GM12878 (cell line): ENCODE data around the gene HS3ST3B1. TPM values are rescaled to one million over a fixed set of nuclear protein-coding genes. Genes with fewer than 3 reads are reported as not detected.

Experiments
- ATAC-seq: fragments of 200-7000 bp; cut with Tn5 transposase; 3 replicates; pipeline ENCODE4 v1.9.1; 2020; ENCODE audit warnings: mild to moderate bottlenecking, moderate library complexity
- BruUV-seq: library from RNA; stranded (reverse); fragments of 400-500 nt; replicated peaks from 2 replicates; lab custom pipeline; 2021; lab: Mats Ljungman, UMichigan
- CTCF ChIA-PET: fragments of 300-600 bp; sonication (Branson Sonifier 250); formaldehyde crosslinking; extraction: SDS; loops from one replicate; lab custom pipeline; 2021; ENCODE audit warnings: inconsistent platforms; lab: Yijun Ruan, JAX
- POLR2A ChIA-PET: fragments of 350-600 bp; formaldehyde crosslinking; extraction: SDS; loops from one replicate; lab custom pipeline; 2021; ENCODE audit warnings: inconsistent platforms; lab: Charles Lee
- RAD21 ChIA-PET: fragments of 300-600 bp; sonication (Branson Sonifier 250); formaldehyde crosslinking; loops from one replicate; lab custom pipeline; 2023; ENCODE audit warnings: antibody characterized with exemption; ENCODE audit not compliant: unreplicated experiment; lab: Charles Lee
- SMC1A ChIA-PET: fragments of 300-600 bp; sonication (Branson Sonifier 250); formaldehyde crosslinking; loops from one replicate; lab custom pipeline; 2023; ENCODE audit not compliant: unreplicated experiment, uncharacterized antibody; lab: Charles Lee
- DNase-seq: peaks from one replicate; pipeline ENCODE4 v3.0.0-alpha.2; 2011; ENCODE audit warnings: low read depth, low spot score
- FAIRE-seq: peaks from 3 replicates; lab custom pipeline; 2011; peaks lifted over from hg19 to GRCh38; lab: Jason Lieb, UNC
- H2AFZ ChIP-seq: 2 replicates; pipeline ENCODE4 v1.6.0; 2011; ENCODE audit warnings: low read depth, low read length, control low read depth; ENCODE audit not compliant: control insufficient read depth
- H3K27ac ChIP-seq: 2 replicates; pipeline ENCODE4 v1.5.1; 2011; ENCODE audit warnings: control low read depth; ENCODE audit not compliant: control insufficient read depth, insufficient read depth
- H3K27me3 ChIP-seq, 2 experiments: replicated peaks in 1 of 2; 2 replicates each; pipeline versions ENCODE4 v1.6.0 to v1.6.1; 2011; ENCODE audit warnings: low read length in 1 of 2; ENCODE audit not compliant: control insufficient read depth in 2 of 2, insufficient read depth in 2 of 2
- H3K36me3 ChIP-seq, 2 experiments: 2 replicates each; pipeline ENCODE4 v1.5.1; 2011; ENCODE audit warnings: low read length in 1 of 2; ENCODE audit not compliant: control insufficient read depth in 2 of 2, insufficient read depth in 2 of 2
- H3K4me1 ChIP-seq: 2 replicates; pipeline ENCODE4 v1.6.1; 2011; ENCODE audit warnings: mild to moderate bottlenecking, low read length, moderate library complexity, mixed read lengths; ENCODE audit not compliant: control insufficient read depth, insufficient read depth
- H3K4me2 ChIP-seq: 2 replicates; pipeline ENCODE4 v1.6.0; 2011; ENCODE audit warnings: control low read depth; ENCODE audit not compliant: control insufficient read depth, insufficient read depth
- H3K4me3 ChIP-seq: fragments of 200-600 bp; sonication (generic); 2 replicates; pipeline ENCODE4 v1.5.1; 2016
- H3K79me2 ChIP-seq: 2 replicates; pipeline ENCODE4 v1.6.0; 2011; ENCODE audit warnings: low read length; ENCODE audit not compliant: control insufficient read depth, insufficient read depth
- H3K9ac ChIP-seq: 2 replicates; pipeline ENCODE4 v1.8.0; 2011; ENCODE audit warnings: low read length, control low read depth, mixed read lengths; ENCODE audit not compliant: control insufficient read depth, insufficient read depth
- H3K9me3 ChIP-seq: replicated peaks from 3 replicates; pipeline ENCODE4 v1.5.1; 2011; ENCODE audit warnings: mild to moderate bottlenecking, low read length; ENCODE audit not compliant: control insufficient read depth, insufficient read depth
- H4K20me1 ChIP-seq: 2 replicates; pipeline ENCODE4 v1.6.0; 2011; ENCODE audit not compliant: control insufficient read depth, insufficient read depth
- BHLHE40 ChIP-seq, 2 experiments: fragments of 450-650 bp in 1 of 2; IDR thresholded peaks; 2 replicates each; pipeline ENCODE4 v1.6.1; 2011 to 2017; ENCODE audit warnings: low read depth in 2 of 2, borderline replicate concordance in 1 of 2, improper control_type of control experiment in 1 of 2, low read length in 1 of 2, mild to moderate bottlenecking in 1 of 2
- CREB1 ChIP-seq: IDR thresholded peaks from 2 replicates; pipeline ENCODE4 v1.6.1; 2012; ENCODE audit warnings: low read depth, mild to moderate bottlenecking, inconsistent platforms
- GABPA ChIP-seq: IDR thresholded peaks from 2 replicates; pipeline ENCODE4 v1.6.1; 2014; ENCODE audit warnings: antibody characterized with exemption, low read depth, mild to moderate bottlenecking, inconsistent platforms
- HDAC6 ChIP-seq: fragments of 200-600 bp; sonication (generic); IDR thresholded peaks from one replicate; pipeline ENCODE4 v1.8.0; 2017; ENCODE audit warnings: antibody characterized with exemption; ENCODE audit not compliant: unreplicated experiment
- MTA2 ChIP-seq: fragments of 450-650 bp; IDR thresholded peaks from 2 replicates; pipeline ENCODE4 v1.6.1; 2016; ENCODE audit warnings: low read depth, mild to moderate bottlenecking, moderate library complexity
- NR2C2 ChIP-seq: IDR thresholded peaks from 2 replicates; pipeline ENCODE4 v1.6.1; 2011; ENCODE audit warnings: borderline replicate concordance, low read depth; ENCODE audit not compliant: control insufficient read depth, insufficient read length
- POLR2AphosphoS5 ChIP-seq: IDR thresholded peaks from 2 replicates; pipeline ENCODE4 v1.6.1; 2011; ENCODE audit warnings: mild to moderate bottlenecking, low read length, inconsistent platforms
- ZBED1 ChIP-seq: IDR thresholded peaks from 2 replicates; pipeline ENCODE4 v1.6.1; 2016; ENCODE audit warnings: borderline replicate concordance
- WGBS: methylation state at CpG from one replicate; pipeline ENCODE4 v1.1.6; 2016; ENCODE audit warnings: low lambda C conversion rate; ENCODE audit not compliant: insufficient replicate concordance, insufficient coverage; ENCODE audit errors: missing lambda C conversion rate; 5-methylcytosine and 5-hydroxymethylcytosine counted together
- in situ Hi-C: fragments of 300-500 bp; cut with MboI; formaldehyde crosslinking; loops from 9 replicates; pipeline ENCODE4 v1.14.3; 2018; ENCODE audit warnings: mixed read lengths
- intact Hi-C: fragments of 100-400 bp; cut with micrococcal nuclease; formaldehyde crosslinking; loops from one replicate; pipeline ENCODE4 v1.14.2; 2022; ENCODE audit not compliant: unreplicated experiment
- polyA plus RNA-seq, 11 experiments: library from polyadenylated mRNA; depleted of rRNA in 4 of 11; unstranded in 6 of 11; stranded (reverse) in 5 of 11; fragments of >200 nt; fragmentation: Nextera tagmentation in 4 of 11; fragmentation: Illumina TruSeq in 1 of 11; extraction: Ambion mirVana in 4 of 11; extraction: Trizol in 1 of 11; gene quantifications; 1 replicate in 1 of 11; 2 replicates in 10 of 11; pipeline versions ENCODE4 v1.2.1 to v1.2.3, GENCODE V29; 2011 to 2016; ENCODE audit warnings: inconsistent platforms in 2 of 11, missing spikeins in 2 of 11, low read depth in 1 of 11
- total RNA-seq, 4 experiments: library from RNA; depleted of rRNA in 3 of 4; stranded (reverse); fragments of >200 nt in 3 of 4; fragmentation: Illumina TruSeq in 1 of 4; extraction: Trizol in 1 of 4; gene quantifications; 2 replicates each; pipeline versions ENCODE4 v1.2.1 to v1.2.3, GENCODE V29; 2013 to 2021
- TF ChIP-seq, protein P1 (sequence below): fragments of 150-350 bp; IDR thresholded peaks from 2 replicates; pipeline ENCODE4 v1.6.1; 2014; ENCODE audit warnings: mild to moderate bottlenecking, low read depth, low read length
- TF ChIP-seq, protein P2 (sequence below): fragments of 450-650 bp; IDR thresholded peaks from 2 replicates; pipeline ENCODE4 v1.6.1; 2016; ENCODE audit warnings: mild to moderate bottlenecking

Gene HS3ST3B1
- total and polyA plus RNA-seq, 10 of the 15 experiments (the other 5 are each of a cell fraction or from before 2014, with no cell fraction given): 0.03 to 0.14 (median 0.06) TPM; not detected in 3

GRCh38 chr17:14276535-14277250 is 24.2 kb upstream of the HS3ST3B1 start:
- Histone ChIP-seq H3K4me2 (no peak overlapping the region), H4K20me1 (no peaks in the 10 kb centered on the region), H3K9me3 (no peaks in the 10 kb centered on the region), H2AFZ (no peak overlapping the region), H3K27ac (no peak overlapping the region), H3K4me1 (no peaks in the 10 kb centered on the region), H3K79me2 (no peaks in the 10 kb centered on the region), H3K4me3 (no peak overlapping the region), H3K27me3 (no peaks in the 10 kb centered on the region), H3K36me3 (no peaks in the 10 kb centered on the region), H3K9ac (no peak overlapping the region)
- TF ChIP-seq BHLHE40 (IDR thresholded peaks at IDR 0.05; ENCODE audit: borderline replicate concordance in 1 of 2, low read depth in 2 of 2, low read length in 1 of 2): no peak
- TF ChIP-seq POLR2AphosphoS5: no peak
- no peak for TF ChIP-seq GABPA
- TF ChIP-seq HDAC6: no peak
- no peak for TF ChIP-seq CREB1
- no peak for TF ChIP-seq MTA2
- TF ChIP-seq NR2C2: no peak
- no peak for TF ChIP-seq ZBED1
- TF ChIP-seq, protein P1, sequence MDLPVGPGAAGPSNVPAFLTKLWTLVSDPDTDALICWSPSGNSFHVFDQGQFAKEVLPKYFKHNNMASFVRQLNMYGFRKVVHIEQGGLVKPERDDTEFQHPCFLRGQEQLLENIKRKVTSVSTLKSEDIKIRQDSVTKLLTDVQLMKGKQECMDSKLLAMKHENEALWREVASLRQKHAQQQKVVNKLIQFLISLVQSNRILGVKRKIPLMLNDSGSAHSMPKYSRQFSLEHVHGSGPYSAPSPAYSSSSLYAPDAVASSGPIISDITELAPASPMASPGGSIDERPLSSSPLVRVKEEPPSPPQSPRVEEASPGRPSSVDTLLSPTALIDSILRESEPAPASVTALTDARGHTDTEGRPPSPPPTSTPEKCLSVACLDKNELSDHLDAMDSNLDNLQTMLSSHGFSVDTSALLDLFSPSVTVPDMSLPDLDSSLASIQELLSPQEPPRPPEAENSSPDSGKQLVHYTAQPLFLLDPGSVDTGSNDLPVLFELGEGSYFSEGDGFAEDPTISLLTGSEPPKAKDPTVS: no peak
- TF ChIP-seq, protein P2, sequence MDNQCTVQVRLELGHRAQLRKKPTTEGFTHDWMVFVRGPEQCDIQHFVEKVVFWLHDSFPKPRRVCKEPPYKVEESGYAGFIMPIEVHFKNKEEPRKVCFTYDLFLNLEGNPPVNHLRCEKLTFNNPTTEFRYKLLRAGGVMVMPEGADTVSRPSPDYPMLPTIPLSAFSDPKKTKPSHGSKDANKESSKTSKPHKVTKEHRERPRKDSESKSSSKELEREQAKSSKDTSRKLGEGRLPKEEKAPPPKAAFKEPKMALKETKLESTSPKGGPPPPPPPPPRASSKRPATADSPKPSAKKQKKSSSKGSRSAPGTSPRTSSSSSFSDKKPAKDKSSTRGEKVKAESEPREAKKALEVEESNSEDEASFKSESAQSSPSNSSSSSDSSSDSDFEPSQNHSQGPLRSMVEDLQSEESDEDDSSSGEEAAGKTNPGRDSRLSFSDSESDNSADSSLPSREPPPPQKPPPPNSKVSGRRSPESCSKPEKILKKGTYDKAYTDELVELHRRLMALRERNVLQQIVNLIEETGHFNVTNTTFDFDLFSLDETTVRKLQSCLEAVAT: no peak
- no TSS peak for BruUV-seq
- ChIA-PET CTCF (no interaction called here), SMC1A (no interaction called here), RAD21 (no interaction called here), POLR2A (no interaction called here)
- intact Hi-C loops (no loop called here), in situ Hi-C loops (loop anchor here (25.0 kb wide), 1 partner anchor 939 kb away; no protein-coding TSS in a partner anchor)
- DNase-seq (no peak), ATAC-seq (no peak), FAIRE-seq (no peak)
- 0% methylated on average over 2 of the region's 2 CpGs for WGBS
